CD14-positive monocyte (primary cell): Measurements from ENCODE around the gene TRPM2. TPM values are rescaled to one million over a fixed set of nuclear protein-coding genes. Genes with fewer than 3 reads are reported as not detected.

Experiments
- DNase-seq, 3 donors: peaks; one replicate each; pipeline ENCODE4 v3.0.0-alpha.2; 2011 to 2022
- H2AFZ ChIP-seq: 2 replicates; pipeline ENCODE4 v1.6.0; 2012; ENCODE audit warnings: mild to moderate bottlenecking, low read depth, low read length, inconsistent platforms; ENCODE audit not compliant: insufficient read depth, poor library complexity, severe bottlenecking
- H3K27ac ChIP-seq, 2 donors: 1 replicate in 1 of 2; 2 replicates in 1 of 2; pipeline ENCODE4 v1.5.1; 2012 to 2013; ENCODE audit warnings: low read length in 2 of 2, control low read depth in 1 of 2, inconsistent platforms in 1 of 2, low read depth in 1 of 2, mild to moderate bottlenecking in 1 of 2
- H3K27me3 ChIP-seq, 2 donors: one replicate each; pipeline versions ENCODE4 v1.6.0 to v1.6.1; 2011 to 2013; ENCODE audit warnings: low read length in 2 of 2; ENCODE audit not compliant: control insufficient read depth in 2 of 2, insufficient read depth in 2 of 2
- H3K36me3 ChIP-seq, 2 donors: replicated peaks in 1 of 2; 1 replicate in 1 of 2; 2 replicates in 1 of 2; pipeline versions ENCODE4 v1.5.1 to v1.6.1; 2012 to 2013; ENCODE audit warnings: low read length in 2 of 2, control low read depth in 1 of 2, inconsistent platforms in 1 of 2, mild to moderate bottlenecking in 1 of 2; ENCODE audit not compliant: insufficient read depth in 2 of 2, control insufficient read depth in 1 of 2
- H3K4me1 ChIP-seq, 2 donors: 1 replicate in 1 of 2; 2 replicates in 1 of 2; pipeline versions ENCODE4 v1.5.1 to v1.6.1; 2012 to 2013; ENCODE audit warnings: low read length in 2 of 2, control low read depth in 1 of 2, inconsistent platforms in 1 of 2, mild to moderate bottlenecking in 1 of 2, moderate library complexity in 1 of 2; ENCODE audit not compliant: insufficient read depth in 2 of 2, control insufficient read depth in 1 of 2
- H3K4me2 ChIP-seq: replicated peaks from 2 replicates; pipeline ENCODE3; 2012; ENCODE audit warnings: low read length, moderate library complexity, mild to moderate bottlenecking; ENCODE audit not compliant: poor library complexity, severe bottlenecking; ENCODE audit errors: extremely low read depth
- H3K4me3 ChIP-seq, 3 experiments: fragments of 200-600 bp in 1 of 3; sonication (generic) in 1 of 3; replicated peaks in 1 of 3; 1 replicate in 2 of 3; 2 replicates in 1 of 3; pipeline ENCODE4 v1.5.1; 2011 to 2013; ENCODE audit warnings: low read length in 3 of 3, mild to moderate bottlenecking in 3 of 3, control low read depth in 2 of 3, low read depth in 2 of 3, inconsistent platforms in 1 of 3, moderate library complexity in 1 of 3
- H3K79me2 ChIP-seq: 2 replicates; pipeline ENCODE4 v1.6.0; 2012; ENCODE audit warnings: mild to moderate bottlenecking, control low read depth, inconsistent platforms, low read length, moderate library complexity; ENCODE audit not compliant: insufficient read depth
- H3K9ac ChIP-seq: 2 replicates; pipeline ENCODE4 v1.6.0; 2017; ENCODE audit warnings: low read length, mild to moderate bottlenecking; ENCODE audit not compliant: insufficient read depth, poor library complexity, severe bottlenecking
- H3K9me3 ChIP-seq, 2 donors: replicated peaks in 1 of 2; 1 replicate in 1 of 2; 2 replicates in 1 of 2; pipeline versions ENCODE4 v1.5.1 to v1.6.1; 2012 to 2013; ENCODE audit warnings: low read length in 2 of 2, control low read depth in 1 of 2; ENCODE audit not compliant: control insufficient read depth in 1 of 2, insufficient read depth in 1 of 2
- H4K20me1 ChIP-seq: 2 replicates; pipeline ENCODE4 v1.6.0; 2012; ENCODE audit warnings: mild to moderate bottlenecking, low read length, control low read depth, moderate library complexity; ENCODE audit not compliant: insufficient read depth
- H3K27ac Mint-ChIP-seq, 7 donors: one replicate each; pipeline ENCODE4 v1.8.0; 2020; ENCODE audit warnings: mild to moderate bottlenecking in 7 of 7, mixed read lengths in 7 of 7, moderate library complexity in 6 of 7, inconsistent platforms in 2 of 7
- H3K27me3 Mint-ChIP-seq, 3 donors: one replicate each; pipeline ENCODE4 v1.8.0; 2021 to 2022; ENCODE audit warnings: low read depth in 3 of 3, mild to moderate bottlenecking in 3 of 3, mixed read lengths in 3 of 3, moderate library complexity in 3 of 3, inconsistent platforms in 1 of 3
- H3K36me3 Mint-ChIP-seq, 2 donors: one replicate each; pipeline ENCODE4 v1.8.0; 2020; ENCODE audit warnings: mixed read lengths in 2 of 2, inconsistent platforms in 1 of 2, mild to moderate bottlenecking in 1 of 2
- H3K4me1 Mint-ChIP-seq: one replicate; pipeline ENCODE4 v1.8.0; 2020; ENCODE audit warnings: mild to moderate bottlenecking, mixed read lengths
- H3K4me3 Mint-ChIP-seq, 2 donors: one replicate each; pipeline ENCODE4 v1.8.0; 2020; ENCODE audit warnings: mild to moderate bottlenecking in 2 of 2, mixed read lengths in 2 of 2, moderate library complexity in 1 of 2
- H3K9me3 Mint-ChIP-seq, 7 donors: one replicate each; pipeline ENCODE4 v1.8.0; 2020 to 2022; ENCODE audit warnings: mixed read lengths in 7 of 7, mild to moderate bottlenecking in 6 of 7, moderate library complexity in 6 of 7, inconsistent platforms in 2 of 7
- WGBS: methylation state at CpG from one replicate; pipeline ENCODE4 v1.1.5; 2013; ENCODE audit warnings: missing lambda C conversion rate; ENCODE audit not compliant: insufficient coverage; 5-methylcytosine and 5-hydroxymethylcytosine counted together
- intact Hi-C, 2 donors: fragments of 100-400 bp; cut with micrococcal nuclease; formaldehyde crosslinking; loops; one replicate each; pipeline versions ENCODE4 v1.15.0 to v1.15.1; 2023
- polyA plus RNA-seq, 3 donors: library from polyadenylated mRNA; depleted of rRNA in 1 of 3; unstranded in 2 of 3; stranded (reverse) in 1 of 3; fragments of 300-500 nt in 2 of 3; fragments of >200 nt in 1 of 3; fragmentation: Illumina TruSeq in 2 of 3; gene quantifications; 1 replicate in 2 of 3; 2 replicates in 1 of 3; pipeline ENCODE4 v1.2.3, GENCODE V29; 2012 to 2021
- TF ChIP-seq, protein P1 (sequence below): fragments of 200-600 bp; IDR thresholded peaks from one replicate; pipeline ENCODE4 v1.8.0; 2022; ENCODE audit warnings: antibody characterized with exemption, mild to moderate bottlenecking

Gene TRPM2
- polyA plus RNA-seq, 3 donors: 7.6 to 21.6 (median 12.2) TPM

- H3K36me3 ChIP-seq: peaks cover 85 to 96% of the 10 kb centered on the region in 2 donors
- intact Hi-C loops: no loop called here
- peaks cover 24% of the 10 kb centered on the region for H4K20me1 ChIP-seq
- DNase-seq: no peak
- no peak overlapping the region for H3K4me2 ChIP-seq
- peaks cover 0 to 11% of the 10 kb centered on the region in 2 donors for H3K9me3 ChIP-seq
- H3K4me1 ChIP-seq: no peaks in the 10 kb centered on the region
- WGBS: 100% methylated on average over 15 of the region's 26 CpGs
- no peaks in the 10 kb centered on the region for H3K27me3 ChIP-seq
- TF ChIP-seq, protein P1, sequence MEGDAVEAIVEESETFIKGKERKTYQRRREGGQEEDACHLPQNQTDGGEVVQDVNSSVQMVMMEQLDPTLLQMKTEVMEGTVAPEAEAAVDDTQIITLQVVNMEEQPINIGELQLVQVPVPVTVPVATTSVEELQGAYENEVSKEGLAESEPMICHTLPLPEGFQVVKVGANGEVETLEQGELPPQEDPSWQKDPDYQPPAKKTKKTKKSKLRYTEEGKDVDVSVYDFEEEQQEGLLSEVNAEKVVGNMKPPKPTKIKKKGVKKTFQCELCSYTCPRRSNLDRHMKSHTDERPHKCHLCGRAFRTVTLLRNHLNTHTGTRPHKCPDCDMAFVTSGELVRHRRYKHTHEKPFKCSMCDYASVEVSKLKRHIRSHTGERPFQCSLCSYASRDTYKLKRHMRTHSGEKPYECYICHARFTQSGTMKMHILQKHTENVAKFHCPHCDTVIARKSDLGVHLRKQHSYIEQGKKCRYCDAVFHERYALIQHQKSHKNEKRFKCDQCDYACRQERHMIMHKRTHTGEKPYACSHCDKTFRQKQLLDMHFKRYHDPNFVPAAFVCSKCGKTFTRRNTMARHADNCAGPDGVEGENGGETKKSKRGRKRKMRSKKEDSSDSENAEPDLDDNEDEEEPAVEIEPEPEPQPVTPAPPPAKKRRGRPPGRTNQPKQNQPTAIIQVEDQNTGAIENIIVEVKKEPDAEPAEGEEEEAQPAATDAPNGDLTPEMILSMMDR: no peak
- peaks cover 63 to 93% of the 10 kb centered on the region in 2 donors for H3K36me3 Mint-ChIP-seq
- peaks cover 1 to 19% (median 3%) of the 10 kb centered on the region in 7 donors for H3K9me3 Mint-ChIP-seq
- no peak overlapping the region for H3K9ac ChIP-seq
- H2AFZ ChIP-seq: no peak overlapping the region
- peaks cover 0 to 3% (median 0%) of the 10 kb centered on the region in 3 donors for H3K27me3 Mint-ChIP-seq
- peak overlapping the region in 3 of 7 donors; percentile 36 to 79 (median 61) for H3K27ac Mint-ChIP-seq
- no peak overlapping the region for H3K27ac ChIP-seq
- no peak overlapping the region for H3K4me3 ChIP-seq
- H3K4me3 Mint-ChIP-seq: no peak overlapping the region
- no peaks in the 10 kb centered on the region for H3K4me1 Mint-ChIP-seq
- H3K79me2 ChIP-seq: peaks cover 11% of the 10 kb centered on the region
These were observed 68.8 kb downstream of the TRPM2 start for GRCh38 chr21:44421901-44422840.

DNA sequence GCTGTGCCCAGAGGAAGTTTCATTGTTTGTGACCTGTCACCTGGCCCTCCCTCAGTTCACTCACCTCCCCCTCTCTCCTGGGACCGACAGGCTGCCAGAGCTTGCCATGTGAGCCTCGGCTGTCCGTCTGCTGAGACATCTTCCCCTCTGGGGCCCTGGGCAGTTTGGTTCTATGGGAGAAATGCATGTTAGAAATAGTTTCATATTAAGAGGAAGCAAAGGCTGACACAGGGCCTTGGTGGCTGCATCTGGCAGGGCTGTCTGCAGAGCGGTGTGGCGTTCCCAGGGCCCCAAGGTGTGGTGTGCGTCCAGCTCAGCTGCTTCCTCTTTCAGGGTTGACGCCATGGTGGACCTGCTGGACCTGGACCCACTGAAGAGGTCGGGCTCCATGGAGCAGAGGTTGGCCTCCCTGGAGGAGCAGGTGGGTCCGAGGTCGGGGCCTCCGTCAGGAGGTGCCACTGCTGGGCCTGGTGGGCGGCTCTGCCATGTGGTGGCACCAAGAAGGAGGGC is 69.9 kb downstream of the TRPM2 start:
- Mint-ChIP-seq H3K27me3 (peaks cover 0 to 2% (median 0%) of the 10 kb centered on the region in 3 donors), H3K36me3 (peaks cover 65 to 90% of the 10 kb centered on the region in 2 donors), H3K4me1 (no peaks in the 10 kb centered on the region), H3K9me3 (peaks cover 7 to 20% (median 12%) of the 10 kb centered on the region in 7 donors), H3K4me3 (no peak overlapping the region), H3K27ac (peak overlapping the region in 1 of 7 donors; percentile 17)
- no peak overlapping the region for H3K9ac ChIP-seq
- no peak for DNase-seq
- no peak overlapping the region for H3K4me2 ChIP-seq
- intact Hi-C loops: no loop called here
- H3K9me3 ChIP-seq: peaks cover 0 to 23% of the 10 kb centered on the region in 2 donors
- H4K20me1 ChIP-seq: peaks cover 15% of the 10 kb centered on the region
- no peaks in the 10 kb centered on the region for H3K4me1 ChIP-seq
- WGBS: 78% methylated on average over 8 of the region's 12 CpGs
- peaks cover 10% of the 10 kb centered on the region for H3K79me2 ChIP-seq
- no peak overlapping the region for H2AFZ ChIP-seq
- no peaks in the 10 kb centered on the region for H3K27me3 ChIP-seq
- TF ChIP-seq, protein P1: no peak
- H3K4me3 ChIP-seq: no peak overlapping the region
- peaks cover 81 to 96% of the 10 kb centered on the region in 2 donors for H3K36me3 ChIP-seq
- H3K27ac ChIP-seq: no peak overlapping the region
